NCI-H2029 treated with DMSO at 0.1 percent for 48 hours (cell line): ENCODE results near the gene COMMD1.
A peak's percentile ranks its signal among the peaks of the same experiment; 100 is the strongest.
"Not testable (repeated sequence)": the region's sequence is repeated elsewhere in the genome, so short reads cannot be mapped to it uniquely, and the experiment has no call there.

Source experiments
- DNase-seq: peaks from one replicate; lab custom pipeline; 2025; lab: John Stamatoyannopoulos, UW

Gene COMMD1

DNA sequence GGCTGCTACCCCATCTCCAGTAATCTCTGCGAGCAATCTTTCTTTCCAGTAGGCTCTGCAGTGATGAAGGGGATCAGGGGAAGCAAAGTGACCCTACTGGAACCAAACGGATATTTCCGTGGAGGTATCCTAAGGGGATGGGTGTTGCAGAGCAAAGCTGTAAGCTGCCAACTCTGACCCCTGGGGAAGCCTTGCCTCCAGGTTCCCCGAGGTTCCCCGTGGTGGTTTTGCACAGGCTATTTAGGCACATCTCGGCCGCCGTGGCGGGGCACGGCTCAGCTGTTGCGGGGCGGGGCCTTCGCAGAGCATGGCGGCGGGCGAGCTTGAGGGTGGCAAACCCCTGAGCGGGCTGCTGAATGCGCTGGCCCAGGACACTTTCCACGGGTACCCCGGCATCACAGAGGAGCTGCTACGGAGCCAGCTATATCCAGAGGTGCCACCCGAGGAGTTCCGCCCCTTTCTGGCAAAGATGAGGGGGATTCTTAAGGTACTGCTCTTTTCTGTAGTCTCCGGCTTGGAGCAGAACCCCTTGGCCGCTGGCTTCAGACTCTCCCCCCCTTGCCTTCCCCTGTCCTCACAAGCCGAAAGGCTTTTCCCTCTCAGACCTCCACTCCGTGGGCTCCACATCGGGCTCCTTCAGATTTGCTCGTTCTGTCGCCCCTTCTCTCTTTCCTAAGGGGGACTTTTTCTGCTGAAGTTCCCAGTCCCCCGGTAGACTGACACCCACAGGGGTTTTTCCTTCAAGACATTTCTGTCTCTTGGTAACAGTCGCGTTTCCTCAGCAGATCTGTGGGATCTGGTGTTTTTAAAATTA, at the start of gene COMMD1:
Gene COMMD1, plus strand, starts transcription at position 303 of the 814 bp plus-strand sequence. Its CDS starts 5 bp downstream, at position 308.
- DNase-seq, result peak; percentile 16

GRCh38 chr2:61857224-61857623, 48.2 kb upstream of the COMMD1 start:
- no peak for DNase-seq

DNA sequence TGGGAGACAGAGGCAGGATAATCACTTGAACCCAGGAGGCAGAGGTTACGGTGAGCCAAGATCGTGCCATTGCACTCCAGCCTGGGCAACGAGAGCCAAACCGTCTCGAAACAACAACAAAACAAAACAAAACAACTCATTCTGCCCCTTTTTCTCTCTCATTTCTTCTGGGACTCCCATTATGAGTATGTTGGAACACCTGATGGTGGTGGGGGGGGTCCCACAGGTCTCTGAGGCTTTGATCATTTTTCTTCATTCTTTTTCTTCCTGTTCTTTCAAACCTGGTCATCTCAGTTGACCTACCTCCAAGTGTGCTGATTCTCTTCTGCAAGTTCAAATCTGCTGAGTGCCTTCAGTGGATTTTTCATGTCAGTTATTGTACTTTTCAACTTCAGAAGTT, 43.4 kb upstream of the COMMD1 start:
- no peak for DNase-seq

DNA sequence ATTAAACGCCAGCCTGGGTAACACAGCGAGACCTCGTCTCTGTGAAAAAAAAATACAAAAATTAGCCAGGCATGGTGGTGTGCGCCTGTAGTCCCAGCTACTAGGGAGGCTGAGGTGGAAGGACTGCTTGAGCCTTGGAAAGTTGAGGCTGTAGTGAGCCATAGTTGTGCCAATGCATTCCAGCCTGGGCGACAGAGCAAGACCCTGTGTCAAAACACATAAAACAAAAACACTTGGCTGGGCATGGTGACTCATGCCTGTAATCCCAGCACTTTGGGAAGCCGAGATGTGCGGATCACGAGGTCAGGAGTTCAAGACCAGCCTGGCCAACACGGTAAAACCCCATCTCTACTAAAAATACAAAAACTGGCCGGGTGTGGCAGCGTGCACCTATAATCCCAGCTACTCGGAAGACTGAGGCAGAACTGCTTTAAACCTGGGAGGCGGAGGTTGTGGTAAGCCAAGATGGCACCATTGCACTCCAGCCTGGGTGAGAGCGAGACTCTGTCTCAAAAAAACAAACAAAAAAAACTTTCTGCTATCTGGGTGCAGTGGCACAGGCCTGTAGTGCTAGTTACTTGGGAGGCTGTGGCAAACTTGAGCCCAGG, 38.9 kb upstream of the COMMD1 start:
- DNase-seq, result not testable (repeated sequence)

DNA sequence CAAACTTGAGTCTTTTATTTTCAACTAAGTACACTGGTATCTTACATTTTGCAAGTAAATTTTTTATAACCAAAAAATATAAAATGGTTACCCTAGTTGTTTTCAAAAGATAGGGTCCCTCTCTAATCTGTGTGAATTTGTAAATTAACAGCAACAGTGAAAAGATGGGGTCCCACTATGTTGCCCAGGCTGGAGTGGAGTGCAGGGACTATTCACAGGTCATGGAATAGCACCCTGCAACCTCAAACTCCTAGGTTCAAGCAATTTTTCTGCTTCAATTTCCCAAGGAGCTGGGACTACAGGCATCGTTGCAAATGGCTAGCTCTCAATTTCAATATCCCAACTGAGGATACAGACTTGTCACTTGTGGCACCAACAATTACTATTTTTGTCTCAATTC, 29.1 kb upstream of the COMMD1 start:
- no peak for DNase-seq

DNA sequence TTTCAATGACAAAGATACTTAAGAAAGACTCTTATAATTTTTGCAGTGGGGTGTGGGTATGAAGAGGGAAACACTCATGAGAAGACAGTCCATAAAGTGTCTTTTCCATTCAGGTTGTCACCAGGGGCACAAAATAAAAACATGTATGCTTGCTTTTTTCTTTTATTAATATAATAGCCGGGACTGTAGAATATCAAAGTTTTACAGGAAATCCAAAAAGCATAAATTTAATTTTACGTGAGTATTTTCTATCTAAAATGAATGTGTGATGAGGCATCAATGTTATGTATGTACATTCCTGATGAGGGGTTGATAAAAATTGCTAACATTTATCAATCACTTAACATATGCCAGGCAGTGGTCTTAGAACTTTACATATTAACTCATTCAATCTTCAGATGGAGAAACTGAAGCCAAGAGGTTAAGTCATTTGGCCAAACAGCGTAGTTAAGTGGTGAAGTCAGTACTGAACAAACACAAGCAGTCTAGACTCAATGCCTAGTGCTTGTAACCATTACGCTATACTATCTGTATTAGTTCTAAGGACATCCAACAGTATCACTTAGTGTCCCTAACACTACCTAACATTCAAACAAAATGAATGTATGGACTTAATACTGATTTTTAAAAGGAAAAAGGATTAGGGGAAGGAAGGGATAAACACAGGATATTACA, 27.8 kb upstream of the COMMD1 start:
- no peak for DNase-seq

- DNase-seq, result no peak
These were observed 26.7 kb upstream of the COMMD1 start for GRCh38 chr2:61878761-61879160.

DNA sequence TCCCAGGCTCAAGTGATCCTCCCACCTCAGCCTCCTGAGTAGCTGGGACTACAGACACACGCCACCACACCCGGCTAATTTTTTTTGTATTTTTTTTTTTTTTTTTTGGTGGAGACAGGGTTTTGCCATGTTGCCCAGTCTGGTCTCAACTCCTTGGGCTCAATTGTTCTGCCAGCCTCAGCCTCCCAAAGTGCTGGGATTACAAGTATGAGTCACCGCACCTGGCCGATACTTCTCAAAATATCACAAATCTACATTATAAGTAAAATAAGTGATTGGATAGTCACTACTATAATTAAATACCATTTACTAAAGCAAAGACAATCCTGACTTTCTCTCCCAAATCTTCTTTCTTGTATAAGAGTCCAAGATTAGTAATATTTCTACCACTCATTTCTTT, 26.1 kb upstream of the COMMD1 start:
- not testable (repeated sequence) for DNase-seq

DNA sequence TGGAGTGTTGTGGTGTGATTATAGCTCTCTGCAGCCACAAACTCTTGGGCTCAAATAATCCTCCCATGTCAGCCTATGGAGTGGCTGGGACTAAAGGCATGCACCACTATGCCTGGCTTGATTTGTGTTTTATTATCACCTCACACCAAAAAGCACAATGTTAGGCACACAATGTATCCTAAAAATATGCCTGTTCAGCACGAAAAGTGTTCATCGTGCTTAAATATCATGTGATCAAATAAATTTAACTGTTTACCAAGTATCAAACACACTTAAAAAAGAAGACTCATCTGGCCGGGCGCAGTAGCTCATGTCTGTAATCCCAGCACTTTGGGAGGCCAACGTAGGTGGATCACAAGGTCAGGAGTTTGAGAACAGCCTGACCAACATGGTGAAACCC, 22.6 kb upstream of the COMMD1 start:
- no peak for DNase-seq

- DNase-seq, result no peak
These were observed 19.4 kb upstream of the COMMD1 start for GRCh38 chr2:61885896-61886603.

- DNase-seq, result no peak
These were observed 17.7 kb upstream of the COMMD1 start for GRCh38 chr2:61887717-61888266.

- peak; percentile 39 for DNase-seq
These were observed 17.0 kb upstream of the COMMD1 start, which contains the start of gene CCT4 for GRCh38 chr2:61888267-61889055. CCT4 (minus strand) TSS chr2:61888656; CDS start chr2:61888507, 149 bp downstream.

GRCh38 chr2:61898810-61899209, 6.7 kb upstream of the COMMD1 start:
- no peak for DNase-seq

- no peak for DNase-seq
These were observed 5.2 kb upstream of the COMMD1 start for GRCh38 chr2:61900281-61900680.

DNA sequence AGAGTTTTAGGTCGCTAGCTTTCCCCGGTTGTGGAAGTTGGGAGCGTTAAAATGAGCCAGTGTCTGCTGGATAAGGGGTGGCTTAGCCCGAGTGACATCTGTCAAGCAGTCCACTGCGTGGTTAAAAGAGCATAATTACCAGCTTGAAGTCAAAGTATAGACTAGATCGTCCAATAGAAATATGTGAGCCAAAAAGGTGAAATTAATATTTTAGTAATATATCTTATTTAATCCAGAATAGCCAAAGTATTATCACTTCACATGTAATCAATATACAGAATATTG, 654 bp downstream of the COMMD1 start:
- DNase-seq, result no peak

GRCh38 chr2:61909116-61909515, 3.6 kb downstream of the COMMD1 start:
- DNase-seq, result no peak

- no peak for DNase-seq
These were observed 5.1 kb downstream of the COMMD1 start for GRCh38 chr2:61910603-61911002.

- DNase-seq, result no peak
These were observed 6.0 kb downstream of the COMMD1 start for GRCh38 chr2:61911510-61911909.

DNA sequence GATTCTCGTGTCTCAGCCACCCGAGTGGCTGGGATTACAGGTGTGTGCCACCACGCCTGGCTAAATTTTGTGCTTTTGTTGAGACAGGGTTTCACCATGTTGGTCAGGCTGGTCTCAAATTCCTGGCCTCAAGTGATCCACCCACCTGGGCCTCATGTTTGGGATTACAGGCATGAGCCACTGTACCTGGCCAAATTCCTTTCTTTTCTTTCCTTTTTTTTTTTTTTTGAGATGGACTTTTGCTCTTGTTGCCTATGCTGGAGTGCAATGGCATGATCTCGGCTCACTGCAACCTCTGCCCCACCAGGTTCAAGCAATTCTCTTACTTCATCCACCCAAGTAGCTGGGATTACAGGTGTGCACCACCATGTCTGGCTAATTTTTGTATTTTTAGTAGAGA, 9.3 kb downstream of the COMMD1 start:
- DNase-seq, result not testable (repeated sequence)

DNA sequence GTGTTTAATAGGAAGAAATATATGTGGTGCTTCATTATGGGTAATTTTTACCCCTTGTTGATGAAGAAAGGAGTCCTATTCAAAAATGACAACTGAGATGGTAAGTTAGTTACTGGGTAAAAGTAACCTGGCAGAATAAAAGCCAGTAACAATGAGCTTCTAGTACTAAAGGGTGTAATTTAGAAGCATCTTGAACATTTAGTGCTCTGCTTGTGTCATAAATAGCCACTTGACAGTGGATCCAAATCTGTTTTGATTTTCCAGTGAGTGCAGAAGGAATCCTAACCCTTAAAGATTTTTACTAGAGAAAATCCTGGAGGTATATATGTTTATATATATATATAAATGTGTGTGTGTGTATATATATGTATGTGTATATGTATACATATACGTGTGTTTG, 15.1 kb downstream of the COMMD1 start:
- DNase-seq, result no peak

DNA sequence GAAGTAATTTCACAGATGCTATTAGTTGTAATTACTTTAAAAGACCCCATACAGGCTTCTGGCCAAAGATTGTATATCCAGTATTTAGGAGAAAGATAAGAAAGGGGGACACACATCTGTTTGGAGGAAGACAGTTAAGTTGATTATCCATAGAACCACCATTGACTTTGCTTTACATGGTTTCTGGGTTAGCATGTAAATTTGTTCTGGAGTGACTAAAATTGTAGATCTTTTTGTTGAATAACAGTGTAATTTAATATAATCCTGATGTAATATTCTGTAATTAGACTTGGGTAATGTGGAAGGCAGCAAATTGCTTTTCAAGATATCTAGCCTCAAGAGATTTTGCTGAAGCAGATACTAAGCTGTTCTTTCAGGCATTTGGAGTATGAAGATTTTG, 17.2 kb downstream of the COMMD1 start:
- no peak for DNase-seq
